GM12878 (cell line): Measurements from ENCODE around the gene MAGI3. TPM values are rescaled to one million over a fixed set of nuclear protein-coding genes. Genes with fewer than 3 reads are reported as not detected.
"Not testable (repeated sequence)": the region's sequence is repeated elsewhere in the genome, so short reads cannot be mapped to it uniquely, and the experiment has no call there.

Source experiments
- ATAC-seq: fragments of 200-7000 bp; cut with Tn5 transposase; 3 replicates; pipeline ENCODE4 v1.9.1; 2020; ENCODE audit warnings: mild to moderate bottlenecking, moderate library complexity
- BruUV-seq: library from RNA; stranded (reverse); fragments of 400-500 nt; replicated peaks from 2 replicates; lab custom pipeline; 2021; lab: Mats Ljungman, UMichigan
- CTCF ChIA-PET: fragments of 300-600 bp; sonication (Branson Sonifier 250); formaldehyde crosslinking; extraction: SDS; loops from one replicate; lab custom pipeline; 2021; ENCODE audit warnings: inconsistent platforms; lab: Yijun Ruan, JAX
- POLR2A ChIA-PET: fragments of 350-600 bp; formaldehyde crosslinking; extraction: SDS; loops from one replicate; lab custom pipeline; 2021; ENCODE audit warnings: inconsistent platforms; lab: Charles Lee
- RAD21 ChIA-PET: fragments of 300-600 bp; sonication (Branson Sonifier 250); formaldehyde crosslinking; loops from one replicate; lab custom pipeline; 2023; ENCODE audit warnings: antibody characterized with exemption; ENCODE audit not compliant: unreplicated experiment; lab: Charles Lee
- SMC1A ChIA-PET: fragments of 300-600 bp; sonication (Branson Sonifier 250); formaldehyde crosslinking; loops from one replicate; lab custom pipeline; 2023; ENCODE audit not compliant: unreplicated experiment, uncharacterized antibody; lab: Charles Lee
- DNase-seq: peaks from one replicate; pipeline ENCODE4 v3.0.0-alpha.2; 2011; ENCODE audit warnings: low read depth, low spot score
- FAIRE-seq: peaks from 3 replicates; lab custom pipeline; 2011; peaks lifted over from hg19 to GRCh38; lab: Jason Lieb, UNC
- H2AFZ ChIP-seq: 2 replicates; pipeline ENCODE4 v1.6.0; 2011; ENCODE audit warnings: low read depth, low read length, control low read depth; ENCODE audit not compliant: control insufficient read depth
- H3K27ac ChIP-seq: 2 replicates; pipeline ENCODE4 v1.5.1; 2011; ENCODE audit warnings: control low read depth; ENCODE audit not compliant: control insufficient read depth, insufficient read depth
- H3K27me3 ChIP-seq, 2 experiments: replicated peaks in 1 of 2; 2 replicates each; pipeline versions ENCODE4 v1.6.0 to v1.6.1; 2011; ENCODE audit warnings: low read length in 1 of 2; ENCODE audit not compliant: control insufficient read depth in 2 of 2, insufficient read depth in 2 of 2
- H3K36me3 ChIP-seq, 2 experiments: 2 replicates each; pipeline ENCODE4 v1.5.1; 2011; ENCODE audit warnings: low read length in 1 of 2; ENCODE audit not compliant: control insufficient read depth in 2 of 2, insufficient read depth in 2 of 2
- H3K4me1 ChIP-seq: 2 replicates; pipeline ENCODE4 v1.6.1; 2011; ENCODE audit warnings: mild to moderate bottlenecking, low read length, moderate library complexity, mixed read lengths; ENCODE audit not compliant: control insufficient read depth, insufficient read depth
- H3K4me2 ChIP-seq: 2 replicates; pipeline ENCODE4 v1.6.0; 2011; ENCODE audit warnings: control low read depth; ENCODE audit not compliant: control insufficient read depth, insufficient read depth
- H3K4me3 ChIP-seq: fragments of 200-600 bp; sonication (generic); 2 replicates; pipeline ENCODE4 v1.5.1; 2016
- H3K79me2 ChIP-seq: 2 replicates; pipeline ENCODE4 v1.6.0; 2011; ENCODE audit warnings: low read length; ENCODE audit not compliant: control insufficient read depth, insufficient read depth
- H3K9ac ChIP-seq: 2 replicates; pipeline ENCODE4 v1.8.0; 2011; ENCODE audit warnings: low read length, control low read depth, mixed read lengths; ENCODE audit not compliant: control insufficient read depth, insufficient read depth
- H3K9me3 ChIP-seq: replicated peaks from 3 replicates; pipeline ENCODE4 v1.5.1; 2011; ENCODE audit warnings: mild to moderate bottlenecking, low read length; ENCODE audit not compliant: control insufficient read depth, insufficient read depth
- H4K20me1 ChIP-seq: 2 replicates; pipeline ENCODE4 v1.6.0; 2011; ENCODE audit not compliant: control insufficient read depth, insufficient read depth
- BMI1 ChIP-seq: fragments of 450-650 bp; IDR thresholded peaks from 2 replicates; pipeline ENCODE4 v1.6.1; 2016; ENCODE audit warnings: mild to moderate bottlenecking, moderate library complexity, borderline replicate concordance
- CHD4 ChIP-seq: fragments of 200-600 bp; sonication (generic); IDR thresholded peaks from 2 replicates; pipeline ENCODE4 v1.6.1; 2016; ENCODE audit warnings: mild to moderate bottlenecking
- EGR1 ChIP-seq, 2 experiments: IDR thresholded peaks; 1 replicate in 1 of 2; 2 replicates in 1 of 2; pipeline ENCODE4 v1.6.1; 2011 to 2012; ENCODE audit warnings: low read depth in 2 of 2, low read length in 2 of 2, borderline replicate concordance in 1 of 2, mild to moderate bottlenecking in 1 of 2, moderate library complexity in 1 of 2
- KDM1A ChIP-seq: fragments of 200-600 bp; sonication (generic); IDR thresholded peaks from 2 replicates; pipeline ENCODE4 v1.6.1; 2016; ENCODE audit warnings: borderline replicate concordance
- NBN ChIP-seq: fragments of 450-650 bp; IDR thresholded peaks from 2 replicates; pipeline ENCODE4 v1.6.1; 2016
- POLR2A ChIP-seq: IDR thresholded peaks from 2 replicates; pipeline ENCODE4 v1.6.1; 2011; ENCODE audit warnings: low read depth, mild to moderate bottlenecking, low read length
- RAD21 ChIP-seq: IDR thresholded peaks from 2 replicates; pipeline ENCODE4 v1.6.1; 2011; ENCODE audit warnings: mild to moderate bottlenecking, low read depth, low read length, moderate library complexity; ENCODE audit not compliant: insufficient read depth
- RBBP5 ChIP-seq: fragments of 200-600 bp; sonication (generic); conservative IDR thresholded peaks from 2 replicates; pipeline ENCODE4 v1.6.1; 2016
- SPI1 ChIP-seq: IDR thresholded peaks from 2 replicates; pipeline ENCODE4 v1.6.1; 2011; ENCODE audit warnings: low read depth, mild to moderate bottlenecking, low read length, moderate library complexity, borderline replicate concordance; ENCODE audit not compliant: insufficient read depth
- SUZ12 ChIP-seq: fragments of 200-600 bp; sonication (generic); IDR thresholded peaks from one replicate; pipeline ENCODE4 v1.6.1; 2018; ENCODE audit warnings: antibody characterized with exemption, mild to moderate bottlenecking; ENCODE audit not compliant: unreplicated experiment
- TARDBP ChIP-seq: IDR thresholded peaks from 2 replicates; pipeline ENCODE4 v1.6.1; 2016; ENCODE audit warnings: borderline replicate concordance
- TCF12 ChIP-seq: IDR thresholded peaks from 2 replicates; pipeline ENCODE4 v1.6.1; 2011; ENCODE audit warnings: low read depth, mild to moderate bottlenecking, low read length
- TCF3 ChIP-seq: IDR thresholded peaks from 2 replicates; pipeline ENCODE4 v1.6.1; 2012; ENCODE audit warnings: low read depth, mild to moderate bottlenecking, low read length, borderline replicate concordance; ENCODE audit not compliant: insufficient read depth
- ZBTB33 ChIP-seq: fragments of 450-650 bp; IDR thresholded peaks from 2 replicates; pipeline ENCODE4 v1.6.1; 2017; ENCODE audit warnings: mild to moderate bottlenecking
- WGBS: methylation state at CpG from one replicate; pipeline ENCODE4 v1.1.6; 2016; ENCODE audit warnings: low lambda C conversion rate; ENCODE audit not compliant: insufficient replicate concordance, insufficient coverage; ENCODE audit errors: missing lambda C conversion rate; 5-methylcytosine and 5-hydroxymethylcytosine counted together
- in situ Hi-C: fragments of 300-500 bp; cut with MboI; formaldehyde crosslinking; loops from 9 replicates; pipeline ENCODE4 v1.14.3; 2018; ENCODE audit warnings: mixed read lengths
- intact Hi-C: fragments of 100-400 bp; cut with micrococcal nuclease; formaldehyde crosslinking; loops from one replicate; pipeline ENCODE4 v1.14.2; 2022; ENCODE audit not compliant: unreplicated experiment
- polyA plus RNA-seq, 11 experiments: library from polyadenylated mRNA; depleted of rRNA in 4 of 11; unstranded in 6 of 11; stranded (reverse) in 5 of 11; fragments of >200 nt; fragmentation: Nextera tagmentation in 4 of 11; fragmentation: Illumina TruSeq in 1 of 11; extraction: Ambion mirVana in 4 of 11; extraction: Trizol in 1 of 11; gene quantifications; 1 replicate in 1 of 11; 2 replicates in 10 of 11; pipeline versions ENCODE4 v1.2.1 to v1.2.3, GENCODE V29; 2011 to 2016; ENCODE audit warnings: inconsistent platforms in 2 of 11, missing spikeins in 2 of 11, low read depth in 1 of 11
- total RNA-seq, 4 experiments: library from RNA; depleted of rRNA in 3 of 4; stranded (reverse); fragments of >200 nt in 3 of 4; fragmentation: Illumina TruSeq in 1 of 4; extraction: Trizol in 1 of 4; gene quantifications; 2 replicates each; pipeline versions ENCODE4 v1.2.1 to v1.2.3, GENCODE V29; 2013 to 2021

Gene MAGI3
- total and polyA plus RNA-seq, 10 of the 15 experiments (the other 5 are each of a cell fraction or from before 2014, with no cell fraction given), result 0.17 to 0.65 (median 0.32) TPM

DNA sequence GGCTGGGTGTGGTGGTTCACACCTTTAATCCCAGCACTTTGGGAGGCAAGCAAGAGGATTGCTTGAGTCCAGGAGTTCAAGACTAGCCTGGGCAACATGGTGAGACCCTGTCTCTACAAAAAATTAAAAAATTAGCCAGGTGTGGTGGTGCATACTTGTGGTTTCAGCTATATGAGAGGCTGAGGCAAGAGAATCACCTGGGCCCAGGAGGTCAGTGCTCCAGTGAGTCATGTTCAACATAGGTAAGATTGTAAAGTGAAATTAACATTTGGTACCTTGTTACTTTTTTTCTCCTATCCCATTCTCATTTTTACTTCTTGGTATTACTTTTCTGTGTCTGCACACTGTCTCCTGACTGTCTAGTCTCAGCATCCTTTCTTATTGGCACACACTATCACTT lies 19.0 kb downstream of the MAGI3 start:
- Histone ChIP-seq H3K79me2 (no peaks in the 10 kb centered on the region), H3K36me3 (no peaks in the 10 kb centered on the region), H3K4me2 (no peak overlapping the region), H3K9me3 (no peaks in the 10 kb centered on the region), H3K27ac (no peak overlapping the region), H3K4me3 (no peak overlapping the region), H4K20me1 (no peaks in the 10 kb centered on the region), H3K9ac (no peak overlapping the region), H3K4me1 (no peaks in the 10 kb centered on the region), H3K27me3 (no peaks in the 10 kb centered on the region), H2AFZ (no peak overlapping the region)
- no TSS peak for BruUV-seq
- CTCF ChIA-PET, result interaction anchor here (1.3 kb wide), 1 partner anchor 336 kb away, joined by 3 read pairs; the partner anchor contains the start of gene LRIG2
- SMC1A ChIA-PET, result no interaction called here
- FAIRE-seq (no peak), ATAC-seq (no peak), DNase-seq (no peak)
- in situ Hi-C loops (no loop called here), intact Hi-C loops (no loop called here)
- TF ChIP-seq POLR2A, result no peak
- TF ChIP-seq KDM1A, result no peak
- TF ChIP-seq TCF12, result no peak
- no peak for TF ChIP-seq SPI1
- TF ChIP-seq BMI1, result no peak
- TF ChIP-seq RBBP5, result no peak
- TF ChIP-seq SUZ12, result no peak
- TF ChIP-seq CHD4, result no peak
- TF ChIP-seq NBN, result no peak
- no peak for TF ChIP-seq ZBTB33
- TF ChIP-seq RAD21, result no peak
- no peak for TF ChIP-seq EGR1 (IDR thresholded peaks at IDR 0.05; ENCODE audit: borderline replicate concordance in 1 of 2, low read depth in 2 of 2, low read length in 2 of 2)
- TF ChIP-seq TARDBP, result no peak
- no peak for TF ChIP-seq TCF3
- RAD21 ChIA-PET, result no interaction called here
- POLR2A ChIA-PET, result no interaction called here

DNA sequence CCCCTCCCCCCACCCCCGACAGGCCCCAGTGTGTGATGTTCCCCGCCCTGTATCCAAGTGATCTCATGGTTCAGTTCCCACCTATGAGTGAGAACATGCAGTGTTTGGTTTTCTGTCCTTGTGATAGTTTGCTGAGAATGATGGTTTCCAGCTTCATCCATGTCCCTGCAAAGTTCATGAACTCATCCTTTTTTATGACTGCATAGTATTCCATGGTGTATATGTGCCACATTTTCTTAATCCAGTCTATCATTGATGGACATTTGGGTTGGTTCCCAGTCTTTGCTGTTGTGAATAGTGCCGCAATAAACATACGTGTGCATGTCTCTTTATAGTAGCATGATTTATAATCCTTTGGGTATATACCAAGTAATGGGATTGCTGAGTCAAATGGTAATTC lies 21.7 kb downstream of the MAGI3 start:
- H2AFZ ChIP-seq, H3K79me2 ChIP-seq, BruUV-seq, H3K9ac ChIP-seq, RAD21 ChIA-PET, in situ Hi-C loops, SMC1A ChIA-PET, POLR2A ChIA-PET, H3K9me3 ChIP-seq, FAIRE-seq, H3K27me3 ChIP-seq, H3K27ac ChIP-seq, ATAC-seq, intact Hi-C loops, H4K20me1 ChIP-seq, H3K4me2 ChIP-seq, DNase-seq, H3K4me3 ChIP-seq, CTCF ChIA-PET, H3K36me3 ChIP-seq, H3K4me1 ChIP-seq: not testable (repeated sequence)
- 94% methylated on average over 2 of the region's 4 CpGs for WGBS
